ENCODE measurements around the gene MOCS1. TPM values are rescaled to one million over a fixed set of nuclear protein-coding genes. Genes with fewer than 3 reads are reported as not detected.

The MOCS1 gene
- total RNA-seq, 4 donors from 2014 or later: 26.4 to 61.7 (median 38.4) TPM

DNA sequence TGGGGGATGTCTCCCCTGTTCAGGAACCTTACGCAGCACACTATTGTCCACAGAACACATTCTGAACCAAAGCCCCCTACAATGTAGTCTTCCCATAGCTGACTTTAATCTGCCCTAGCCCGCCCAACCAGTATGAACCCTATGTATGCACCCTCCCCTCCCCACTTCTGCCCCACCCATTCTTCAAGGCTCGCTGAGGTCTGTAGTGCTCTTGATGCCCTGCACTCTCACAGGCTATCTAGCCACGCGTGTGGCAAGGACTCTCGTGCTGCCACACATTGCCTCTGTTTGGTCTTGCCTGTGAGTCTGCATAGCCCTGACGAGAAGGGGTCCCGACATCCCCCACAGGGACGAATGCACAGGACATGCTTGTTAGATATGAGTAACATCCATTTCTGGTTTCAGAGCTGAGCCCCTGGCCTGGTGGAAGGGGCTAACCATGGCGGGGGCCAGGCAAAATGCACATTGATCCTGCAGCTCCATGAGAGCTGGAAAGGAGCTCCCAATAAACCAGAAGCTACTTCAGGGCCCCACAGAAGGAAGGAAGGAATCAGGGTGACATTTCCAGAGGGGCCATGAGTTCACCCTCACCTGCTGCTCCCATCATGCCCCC lies 22.6 kb downstream of the MOCS1 start:
- Histone ChIP-seq H3K4me3 (no peak overlapping the region), H3K4me1 (no peaks in the 10 kb centered on the region), H3K9me3 (no peaks in the 10 kb centered on the region), H3K36me3 (peaks cover 0 to 77% of the 10 kb centered on the region in 2 donors), H3K27me3 (no peaks in the 10 kb centered on the region), H3K27ac (no peak overlapping the region)
- intact Hi-C loops (cut with DNase I; ENCODE audit: low total_unique reads): no loop called here
- in situ Hi-C loops (cut with MboI; ENCODE audit: low sequenced_read_pairs in 4 of 4): no loop called here
- no peak for TF ChIP-seq POLR2A (IDR thresholded peaks at IDR 0.05)
- TF ChIP-seq, protein P1, sequence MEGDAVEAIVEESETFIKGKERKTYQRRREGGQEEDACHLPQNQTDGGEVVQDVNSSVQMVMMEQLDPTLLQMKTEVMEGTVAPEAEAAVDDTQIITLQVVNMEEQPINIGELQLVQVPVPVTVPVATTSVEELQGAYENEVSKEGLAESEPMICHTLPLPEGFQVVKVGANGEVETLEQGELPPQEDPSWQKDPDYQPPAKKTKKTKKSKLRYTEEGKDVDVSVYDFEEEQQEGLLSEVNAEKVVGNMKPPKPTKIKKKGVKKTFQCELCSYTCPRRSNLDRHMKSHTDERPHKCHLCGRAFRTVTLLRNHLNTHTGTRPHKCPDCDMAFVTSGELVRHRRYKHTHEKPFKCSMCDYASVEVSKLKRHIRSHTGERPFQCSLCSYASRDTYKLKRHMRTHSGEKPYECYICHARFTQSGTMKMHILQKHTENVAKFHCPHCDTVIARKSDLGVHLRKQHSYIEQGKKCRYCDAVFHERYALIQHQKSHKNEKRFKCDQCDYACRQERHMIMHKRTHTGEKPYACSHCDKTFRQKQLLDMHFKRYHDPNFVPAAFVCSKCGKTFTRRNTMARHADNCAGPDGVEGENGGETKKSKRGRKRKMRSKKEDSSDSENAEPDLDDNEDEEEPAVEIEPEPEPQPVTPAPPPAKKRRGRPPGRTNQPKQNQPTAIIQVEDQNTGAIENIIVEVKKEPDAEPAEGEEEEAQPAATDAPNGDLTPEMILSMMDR (IDR thresholded peaks at IDR 0.05 in 4 of 5, conservative IDR thresholded peaks at IDR 0.05 in 1 of 5): no peak
- DNase-seq: no peak
- ATAC-seq: no peak

DNA sequence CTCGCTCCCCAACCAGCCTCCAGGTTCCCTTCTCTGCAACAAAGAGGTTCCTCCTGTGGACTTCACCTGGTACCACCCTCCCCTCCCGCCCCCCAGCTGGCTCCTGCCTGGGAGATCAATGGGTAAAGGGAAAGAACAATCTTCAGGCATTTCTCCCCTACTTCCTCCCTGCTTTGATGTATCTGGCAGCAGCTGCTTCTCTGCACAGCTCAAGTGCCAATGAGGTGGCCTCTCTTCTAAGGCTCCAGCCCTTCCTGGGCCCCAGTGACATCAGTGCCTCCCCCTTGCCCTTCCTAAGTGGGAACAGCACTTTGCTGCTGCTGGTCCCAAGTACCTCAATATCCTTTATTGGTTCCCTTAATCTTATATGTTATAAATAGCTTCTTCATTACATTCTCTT lies 23.5 kb downstream of the MOCS1 start:
- Histone ChIP-seq H3K4me1 (no peaks in the 10 kb centered on the region), H3K36me3 (peaks cover 0 to 77% of the 10 kb centered on the region in 2 donors), H3K27ac (no peak overlapping the region), H3K9me3 (no peaks in the 10 kb centered on the region), H3K27me3 (no peaks in the 10 kb centered on the region), H3K4me3 (no peak overlapping the region)
- in situ Hi-C loops (cut with MboI; ENCODE audit: low sequenced_read_pairs in 4 of 4): no loop called here
- DNase-seq (no peak), ATAC-seq (no peak)
- intact Hi-C loops (cut with DNase I; ENCODE audit: low total_unique reads): no loop called here
- TF ChIP-seq, protein P1 (IDR thresholded peaks at IDR 0.05 in 4 of 5, conservative IDR thresholded peaks at IDR 0.05 in 1 of 5): no peak
- TF ChIP-seq POLR2A (IDR thresholded peaks at IDR 0.05): no peak

DNA sequence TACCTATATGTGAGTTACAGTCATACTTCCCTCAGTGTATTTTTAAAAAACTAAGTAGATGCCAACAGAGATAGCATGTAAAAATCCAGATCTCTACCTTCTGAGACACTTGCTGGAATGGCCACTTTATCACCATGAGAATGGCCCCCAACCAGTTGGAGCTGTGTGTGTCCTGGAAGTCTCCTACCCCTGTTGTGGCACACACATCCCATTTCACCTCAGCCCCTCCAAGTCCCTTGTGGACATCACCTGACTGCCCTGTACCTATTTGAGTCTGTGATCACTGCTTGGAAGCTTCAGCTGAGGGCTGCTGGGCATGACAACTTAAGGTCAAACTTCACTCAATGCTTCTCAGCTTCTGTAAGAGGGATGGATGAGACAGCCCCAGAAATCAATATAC lies 24.1 kb downstream of the MOCS1 start:
- in situ Hi-C loops (cut with MboI; ENCODE audit: low sequenced_read_pairs in 4 of 4) (no loop called here), intact Hi-C loops (cut with DNase I; ENCODE audit: low total_unique reads) (no loop called here)
- H3K9me3 ChIP-seq: no peaks in the 10 kb centered on the region
- DNase-seq (no peak), ATAC-seq (no peak)
- H3K27me3 ChIP-seq: no peaks in the 10 kb centered on the region
- peaks cover 0 to 76% of the 10 kb centered on the region in 2 donors for H3K36me3 ChIP-seq
- no peak for TF ChIP-seq POLR2A (IDR thresholded peaks at IDR 0.05)
- TF ChIP-seq, protein P1 (IDR thresholded peaks at IDR 0.05 in 4 of 5, conservative IDR thresholded peaks at IDR 0.05 in 1 of 5): no peak
- no peak overlapping the region for H3K27ac ChIP-seq
- no peaks in the 10 kb centered on the region for H3K4me1 ChIP-seq
- no peak overlapping the region for H3K4me3 ChIP-seq

DNA sequence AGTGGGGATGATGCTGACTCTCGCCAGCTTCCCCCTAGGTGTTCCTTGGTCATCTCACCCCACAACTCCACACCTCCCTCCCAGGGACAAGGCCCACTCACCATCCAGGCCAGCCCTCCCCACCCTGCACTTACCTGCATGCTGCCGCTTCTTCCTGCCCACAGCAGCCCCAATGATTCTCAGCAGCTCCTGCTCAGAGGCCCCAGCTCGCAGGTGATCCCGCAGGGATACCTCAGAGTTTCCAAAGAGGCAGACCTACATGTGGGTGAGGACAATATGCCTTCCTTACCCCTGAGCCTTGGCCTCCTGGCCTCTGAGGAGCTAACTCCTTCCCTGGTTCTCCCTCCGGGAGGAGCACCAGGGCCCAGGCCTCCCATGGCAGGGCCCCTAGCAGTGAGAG lies 24.6 kb downstream of the MOCS1 start:
- intact Hi-C loops (cut with DNase I; ENCODE audit: low total_unique reads): no loop called here
- DNase-seq: no peak
- in situ Hi-C loops (cut with MboI; ENCODE audit: low sequenced_read_pairs in 4 of 4): no loop called here

More for the DNA sequence above, 24.6 kb downstream of the MOCS1 start:
- no peak for ATAC-seq
- Histone ChIP-seq H3K36me3 (peaks cover 0 to 74% of the 10 kb centered on the region in 2 donors), H3K27me3 (no peaks in the 10 kb centered on the region), H3K4me1 (no peaks in the 10 kb centered on the region), H3K27ac (no peak overlapping the region), H3K4me3 (no peak overlapping the region), H3K9me3 (no peaks in the 10 kb centered on the region)
- TF ChIP-seq, protein P1 (IDR thresholded peaks at IDR 0.05 in 4 of 5, conservative IDR thresholded peaks at IDR 0.05 in 1 of 5): no peak
- no peak for TF ChIP-seq POLR2A (IDR thresholded peaks at IDR 0.05)
